ENCODE measurements around the gene CDH24. TPM values are rescaled to one million over a fixed set of nuclear protein-coding genes. Genes with fewer than 3 reads are reported as not detected.

CDH24 gene
- total and polyA plus RNA-seq, 2 of the 4 experiments (the other 2 are of a cell fraction), result 3.9 to 24.4 TPM

GRCh38 chr14:23090254-23090636 is 32.9 kb upstream of the CDH24 start:
- H3K9me3 ChIP-seq (ENCODE audit: control insufficient read depth, insufficient read depth, low read length), result no peaks in the 10 kb centered on the region
- 93% methylated on average over 3 of the region's 4 CpGs; no CpG with 5 or more reads in 1 of the 2 experiments for WGBS, 2 experiments (ENCODE audit: extremely low coverage in 2 of 2, insufficient read length in 1 of 2)
- H3K4ac ChIP-seq (ENCODE audit: low read depth, low read length), result no peak overlapping the region
- no peak overlapping the region for H3K9ac ChIP-seq (ENCODE audit: low read depth, low read length)
- no peak overlapping the region for H4K8ac ChIP-seq (ENCODE audit: low read depth in 2 of 2, low read length in 2 of 2)
- H4K91ac ChIP-seq (ENCODE audit: insufficient read depth, low read depth, low read length), result no peak overlapping the region
- no peaks in the 10 kb centered on the region for H3K9me1 ChIP-seq (ENCODE audit: insufficient read depth, low read length)
- ChIA-PET CTCF (interaction anchor here (1.4 kb wide), 2 partner anchors 13 to 21 kb away, joined by 5 to 7 read pairs; no protein-coding TSS in a partner anchor), POLR2A (ENCODE audit: unreplicated experiment) (interaction anchor here (0.7 kb wide), 1 partner anchor 11 kb away, joined by 3 read pairs; no protein-coding TSS in a partner anchor)
- no peak overlapping the region for H3K56ac ChIP-seq (ENCODE audit: extremely low read depth, insufficient read depth, low read length)
- H3K14ac ChIP-seq (replicated peaks; ENCODE audit: low read depth, low read length), result no peak overlapping the region
- no peak overlapping the region for H2BK20ac ChIP-seq (ENCODE audit: low read depth, low read length)
- no peak overlapping the region for H2BK15ac ChIP-seq (ENCODE audit: low read depth, low read length)
- no peak overlapping the region for H4K5ac ChIP-seq (ENCODE audit: low read depth, low read length)
- H3K4me1 ChIP-seq (ENCODE audit: control insufficient read depth, insufficient read depth, low read length), result no peaks in the 10 kb centered on the region; the same call in 1 of the 2 replicates
- no TSS peak for BruUV-seq (replicated peaks)
- no peak overlapping the region for H2AFZ ChIP-seq (replicated peaks; ENCODE audit: low read length, poor library complexity)
- no peak overlapping the region for H2AK9ac ChIP-seq (replicated peaks; ENCODE audit: low read depth, low read length, poor library complexity)
- DNase-seq (no peak), ATAC-seq (ENCODE audit: low read depth) (no peak)
- peak overlapping the region; percentile 20; the same call in 1 of the 2 replicates for H3K23ac ChIP-seq (ENCODE audit: low read depth, low read length)
- no peak overlapping the region for H3K27ac ChIP-seq (ENCODE audit: insufficient read depth, low read length)
- peaks cover 22% of the 10 kb centered on the region; the same call in 1 of the 2 replicates for H4K20me1 ChIP-seq (ENCODE audit: insufficient read depth, low read length)
- no peak overlapping the region for H3K18ac ChIP-seq (ENCODE audit: low read depth, low read length)
- H3K4me3 ChIP-seq (ENCODE audit: insufficient read depth, low read depth, low read length), result no peak overlapping the region
- in situ Hi-C loops (cut with MboI; ENCODE audit: low sequenced_read_pairs) (loop anchor here (25.0 kb wide), 1 partner anchor 1047 kb away; the partner anchor contains the start of genes EMC9, FITM1, PSME1 and PSME2), dilution Hi-C loops (cut with HindIII; ENCODE audit: low sequenced_read_pairs, unreplicated experiment) (no loop called here), intact Hi-C loops (cut with micrococcal nuclease) (no loop called here)
- H2BK120ac ChIP-seq (ENCODE audit: low read depth, low read length), result no peak overlapping the region
- no peak overlapping the region for H3K4me2 ChIP-seq (ENCODE audit: low read depth, low read length)
- peaks cover 21% of the 10 kb centered on the region for H3K36me3 ChIP-seq (ENCODE audit: control insufficient read depth, insufficient read depth, low read length)
- H2AK5ac ChIP-seq (ENCODE audit: low read depth, low read length), result no peak overlapping the region
- peaks cover 27 to 50% of the 10 kb centered on the region in 2 experiments for H3K79me1 ChIP-seq (ENCODE audit: low read depth in 1 of 2, low read length in 2 of 2)
- H3K27me3 ChIP-seq (ENCODE audit: control insufficient read depth, insufficient read depth, low read length), result no peaks in the 10 kb centered on the region
- no peak overlapping the region for H2BK5ac ChIP-seq (ENCODE audit: low read depth, low read length, poor library complexity, severe bottlenecking)
- TF ChIP-seq CEBPB (IDR thresholded peaks at IDR 0.05; ENCODE audit: low read depth, low read length), result no peak
- no peak for TF ChIP-seq MAZ (IDR thresholded peaks at IDR 0.05; ENCODE audit: borderline replicate concordance, low read depth, low read length)
- no peak for TF ChIP-seq RAD21 (IDR thresholded peaks at IDR 0.05; ENCODE audit: low read length)
- TF ChIP-seq USF2 (IDR thresholded peaks at IDR 0.05; ENCODE audit: low read depth, low read length), result no peak
- no peak for TF ChIP-seq CHD1 (IDR thresholded peaks at IDR 0.05; ENCODE audit: low read depth, low read length)
- TF ChIP-seq NFE2L2 (IDR thresholded peaks at IDR 0.05; ENCODE audit: low read depth, low read length), result no peak
- no peak for TF ChIP-seq RFX5 (IDR thresholded peaks at IDR 0.05; ENCODE audit: low read depth, low read length)
- TF ChIP-seq SMC3 (IDR thresholded peaks at IDR 0.05; ENCODE audit: low read depth, low read length), result no peak
- TF ChIP-seq MAFK (IDR thresholded peaks at IDR 0.05; ENCODE audit: low read depth, low read length), result no peak
- no peak for TF ChIP-seq FOS (IDR thresholded peaks at IDR 0.05; ENCODE audit: low read depth, low read length)
- no peak for TF ChIP-seq BHLHE40 (IDR thresholded peaks at IDR 0.05; ENCODE audit: low read depth, low read length)
- TF ChIP-seq RCOR1 (IDR thresholded peaks at IDR 0.05; ENCODE audit: insufficient replicate concordance, low read length), result no peak
- no peak for TF ChIP-seq CTCF (conservative IDR thresholded peaks at IDR 0.05; ENCODE audit: low read depth, low read length)
- TF ChIP-seq POLR2A (IDR thresholded peaks at IDR 0.05; ENCODE audit: low read depth, low read length), result no peak

Measured in IMR-90 (cell line).